Right renal pelvis (tissue), 4 donors: ENCODE data around the gene SORBS1. TPM values are rescaled to one million over a fixed set of nuclear protein-coding genes. Genes with fewer than 3 reads are reported as not detected.

Source experiments
- DNase-seq, 4 donors: peaks; one replicate each; pipeline ENCODE4 v3.0.0-alpha.2; 2013; ENCODE audit warnings: low read depth in 4 of 4, low spot score in 3 of 4, missing footprints in 1 of 4
- polyA plus RNA-seq, 4 donors: library from polyadenylated mRNA; unstranded; fragments of 120-200 nt; gene quantifications; one replicate each; pipeline ENCODE4 v1.2.1, GENCODE V29; 2013; ENCODE audit not compliant: insufficient read length in 4 of 4

The SORBS1 gene
- polyA plus RNA-seq, 4 donors = 26.6 to 32.2 (median 30.3) TPM

DNA sequence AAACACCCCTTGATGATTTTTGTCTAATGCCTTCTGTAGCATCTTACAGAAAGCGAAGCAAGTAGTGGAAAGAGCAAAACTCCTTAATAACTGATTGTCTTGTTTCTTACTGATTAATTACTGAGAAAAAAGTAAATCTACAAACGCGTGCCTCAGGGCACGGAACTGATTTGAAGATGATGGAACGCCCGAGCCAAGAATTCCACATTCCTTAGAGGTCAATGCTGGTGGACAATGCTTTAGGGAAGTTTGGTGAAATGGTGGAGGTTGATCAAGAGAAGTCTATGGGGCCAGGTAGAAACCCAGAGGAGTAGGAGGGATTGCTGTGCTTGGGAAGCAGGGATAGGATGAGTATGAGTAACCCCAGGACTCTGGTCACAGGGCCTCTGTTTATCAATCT lies 5.0 kb upstream of the SORBS1 start:
- no peak for DNase-seq

DNA sequence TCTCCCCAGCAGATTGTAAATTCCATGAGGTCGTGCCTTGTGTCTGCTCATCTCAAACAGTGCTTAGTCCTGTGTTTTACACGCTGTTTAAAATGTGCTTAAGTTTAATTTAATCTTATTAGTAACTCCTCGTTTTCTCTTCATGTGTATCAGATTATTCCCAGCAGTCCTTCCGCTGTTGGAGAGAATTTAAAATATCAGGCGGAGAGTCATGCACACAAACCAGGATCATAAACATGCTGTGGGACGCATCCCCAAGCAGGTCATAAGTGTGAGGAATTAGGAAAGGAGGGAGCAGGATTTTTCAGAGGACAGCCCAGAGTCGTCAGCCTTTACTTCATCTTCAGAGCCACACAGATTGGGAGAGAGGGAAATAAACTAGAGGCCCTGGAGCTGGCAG lies 4.2 kb upstream of the SORBS1 start:
- DNase-seq = no peak

DNA sequence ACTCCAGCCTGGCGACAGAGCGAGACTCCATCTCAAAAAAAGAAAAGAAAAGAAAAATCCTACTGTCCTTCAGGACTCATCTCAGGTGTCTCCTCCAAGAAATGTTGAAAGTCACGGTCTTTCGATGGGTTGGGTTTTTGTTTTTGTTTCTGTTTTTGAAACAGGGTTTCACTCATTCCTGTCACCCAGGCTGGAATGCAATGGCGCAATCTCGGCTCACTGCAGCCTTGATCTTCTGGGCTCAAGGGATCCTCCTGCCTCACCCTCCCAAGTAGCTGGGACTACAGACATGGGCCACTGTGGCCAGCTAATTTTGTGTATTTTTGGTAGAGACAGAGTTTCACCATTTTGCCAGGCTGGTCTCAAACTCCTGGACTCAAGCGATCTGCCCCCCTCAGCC lies 3.1 kb upstream of the SORBS1 start:
- DNase-seq = no peak

DNA sequence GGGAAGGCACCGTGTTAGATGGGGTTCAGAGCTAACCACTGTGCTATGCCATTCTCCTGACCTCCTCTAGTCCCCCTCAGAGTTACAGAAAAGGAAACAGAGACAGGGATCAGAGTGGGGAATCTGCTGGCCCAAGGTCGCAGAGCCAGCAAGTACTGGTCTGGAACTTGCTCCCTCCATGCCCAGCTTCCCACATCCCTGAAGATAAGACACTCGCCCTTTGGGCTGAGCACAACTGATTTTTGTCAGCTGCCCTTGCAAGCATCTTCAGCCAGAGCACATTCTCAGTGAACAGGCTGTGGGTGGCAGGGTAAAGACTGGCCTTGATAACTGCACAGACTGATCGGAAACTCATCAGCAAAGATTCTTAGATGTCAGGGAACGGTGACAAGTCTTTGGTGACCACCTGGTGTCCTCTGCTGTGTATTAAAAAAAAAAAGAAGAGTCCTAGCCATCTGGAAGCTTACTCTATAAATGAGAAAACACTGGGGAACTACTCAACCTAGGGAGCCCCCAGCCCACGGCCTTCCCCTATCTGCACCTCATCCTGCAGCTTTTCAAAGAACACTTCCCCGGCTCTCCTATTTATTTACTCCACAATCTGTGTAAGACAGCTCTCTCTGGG lies 1.3 kb upstream of the SORBS1 start:
- DNase-seq = no peak

DNA sequence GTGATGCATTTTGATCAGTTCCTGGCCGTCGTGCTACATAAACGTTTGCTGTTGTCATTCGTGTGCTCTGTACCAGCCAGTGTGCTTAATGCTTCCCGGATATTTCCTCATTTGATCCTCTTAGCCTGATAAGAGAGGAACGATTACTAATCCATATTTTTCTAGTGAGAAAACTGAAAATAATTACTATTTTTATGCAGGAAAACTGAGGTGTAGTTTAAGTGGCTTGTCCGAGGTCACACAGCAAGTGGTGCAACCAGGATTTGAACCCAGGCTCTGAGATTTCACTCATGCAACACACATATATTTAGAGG lies 650 bp upstream of the SORBS1 start:
- DNase-seq = no peak

DNA sequence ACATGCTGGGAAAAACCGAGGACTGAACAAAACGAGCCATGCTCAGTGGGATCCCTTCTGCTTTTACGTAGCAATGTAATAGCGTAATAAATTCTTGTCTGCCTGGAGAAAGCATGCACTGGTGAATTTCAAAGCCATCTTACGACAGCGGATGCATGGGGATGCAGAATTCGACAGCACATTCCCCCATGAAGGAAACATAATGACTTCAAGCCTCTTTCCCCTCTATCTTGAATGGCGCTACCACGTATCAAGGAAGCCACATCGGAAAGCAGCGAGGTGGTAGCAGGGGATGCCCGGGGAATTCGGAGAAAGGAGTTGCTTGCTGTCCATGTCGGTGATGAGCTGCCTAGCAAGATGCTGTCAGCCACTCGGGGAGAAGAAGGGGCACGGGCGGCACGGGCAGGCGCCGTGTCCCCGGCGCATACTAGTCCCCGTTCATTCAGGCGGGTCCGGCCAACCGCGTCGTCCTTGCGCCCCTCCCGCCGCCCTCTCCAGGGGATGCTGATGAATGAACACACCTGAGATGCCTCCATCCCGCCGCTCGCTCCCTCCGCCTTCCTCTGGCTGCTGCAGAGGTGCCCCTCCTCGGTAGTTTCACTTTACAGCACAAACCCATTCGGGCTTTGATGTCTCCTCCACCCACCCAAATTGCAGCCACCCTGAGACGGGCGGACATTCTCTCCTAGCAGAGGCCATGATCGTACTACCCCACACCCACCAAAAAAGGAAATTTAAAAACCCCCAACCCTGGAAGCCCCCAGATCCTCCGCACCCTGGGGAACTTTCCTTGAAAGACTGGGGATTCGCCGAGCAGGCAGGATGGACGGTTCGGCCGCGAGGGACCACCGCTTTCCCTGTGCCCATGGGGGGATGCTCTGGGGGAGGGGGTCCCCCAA lies 644 bp downstream of the SORBS1 start:
- DNase-seq = peak in 1 of 4 donors; percentile 31

DNA sequence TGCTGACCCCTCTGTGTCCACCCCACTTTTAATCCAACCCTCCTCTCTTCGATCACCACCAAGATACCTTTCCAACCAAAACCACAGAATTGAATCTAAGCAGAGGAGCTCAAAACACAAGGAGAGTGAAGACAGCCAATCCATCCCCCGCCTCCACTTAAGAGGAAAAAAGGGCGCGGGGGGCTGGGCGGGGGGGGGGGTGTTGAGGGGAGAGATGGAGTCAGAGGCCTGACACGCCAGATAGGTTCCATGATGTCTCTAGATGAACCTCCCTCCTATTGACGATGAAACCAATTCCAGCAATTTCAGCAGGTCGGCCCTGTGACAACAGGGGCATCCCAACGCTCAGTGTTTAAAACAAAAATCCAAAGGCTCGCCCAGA lies 1.3 kb downstream of the SORBS1 start:
- no peak for DNase-seq

DNA sequence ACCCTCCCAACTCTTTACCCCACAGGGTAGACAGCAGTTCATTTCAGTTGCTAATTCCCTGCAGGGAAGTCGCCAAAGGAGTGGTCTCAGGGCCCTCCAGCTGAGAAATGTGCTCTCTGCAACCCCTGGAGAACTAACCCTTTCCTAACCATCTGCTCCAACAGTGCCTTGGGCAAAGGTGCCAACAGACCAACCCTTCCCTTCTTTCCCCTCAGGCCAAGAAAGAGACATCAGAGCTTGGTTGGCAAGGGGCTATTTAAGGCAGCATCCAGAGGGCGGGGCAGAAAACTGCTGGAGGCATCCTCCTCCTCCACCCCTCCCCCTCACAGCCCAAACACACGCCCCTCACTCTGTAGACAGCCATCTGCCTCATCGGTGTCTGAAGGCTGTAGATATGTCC lies 1.7 kb downstream of the SORBS1 start:
- DNase-seq = no peak

DNA sequence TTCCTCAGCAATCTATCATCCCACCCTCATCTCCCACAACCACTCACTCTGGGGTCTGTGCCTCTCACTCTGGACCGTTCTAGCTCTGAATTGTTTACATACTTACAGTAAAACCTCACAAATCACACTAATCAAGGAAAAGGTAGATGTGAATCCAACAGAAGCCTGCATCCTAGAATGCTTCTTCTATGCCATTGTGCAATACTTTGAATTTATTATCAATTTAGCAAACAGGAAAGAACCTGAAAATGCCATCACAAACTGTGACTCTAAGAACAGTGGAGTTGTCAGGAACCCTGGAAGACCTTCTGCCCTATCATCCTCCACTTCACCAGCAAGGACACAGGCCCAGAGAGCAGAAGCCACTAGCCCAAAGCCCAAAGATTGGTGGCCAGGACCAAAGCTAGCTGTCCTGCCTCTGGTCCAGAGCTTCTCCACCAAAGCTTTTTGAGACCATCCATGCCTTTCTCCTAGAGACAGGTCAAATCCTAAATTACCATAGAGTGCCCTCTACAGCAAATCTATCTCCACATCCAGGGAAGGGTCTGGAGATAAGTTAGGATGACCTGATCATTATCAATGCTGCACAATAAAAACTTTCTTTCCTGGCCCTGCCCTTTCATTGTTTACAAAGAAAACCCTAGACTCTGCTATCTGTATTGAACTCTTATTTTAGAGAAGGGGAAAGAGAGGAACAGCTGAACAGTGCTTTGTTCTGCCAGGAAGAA lies 2.4 kb downstream of the SORBS1 start:
- no peak for DNase-seq

DNA sequence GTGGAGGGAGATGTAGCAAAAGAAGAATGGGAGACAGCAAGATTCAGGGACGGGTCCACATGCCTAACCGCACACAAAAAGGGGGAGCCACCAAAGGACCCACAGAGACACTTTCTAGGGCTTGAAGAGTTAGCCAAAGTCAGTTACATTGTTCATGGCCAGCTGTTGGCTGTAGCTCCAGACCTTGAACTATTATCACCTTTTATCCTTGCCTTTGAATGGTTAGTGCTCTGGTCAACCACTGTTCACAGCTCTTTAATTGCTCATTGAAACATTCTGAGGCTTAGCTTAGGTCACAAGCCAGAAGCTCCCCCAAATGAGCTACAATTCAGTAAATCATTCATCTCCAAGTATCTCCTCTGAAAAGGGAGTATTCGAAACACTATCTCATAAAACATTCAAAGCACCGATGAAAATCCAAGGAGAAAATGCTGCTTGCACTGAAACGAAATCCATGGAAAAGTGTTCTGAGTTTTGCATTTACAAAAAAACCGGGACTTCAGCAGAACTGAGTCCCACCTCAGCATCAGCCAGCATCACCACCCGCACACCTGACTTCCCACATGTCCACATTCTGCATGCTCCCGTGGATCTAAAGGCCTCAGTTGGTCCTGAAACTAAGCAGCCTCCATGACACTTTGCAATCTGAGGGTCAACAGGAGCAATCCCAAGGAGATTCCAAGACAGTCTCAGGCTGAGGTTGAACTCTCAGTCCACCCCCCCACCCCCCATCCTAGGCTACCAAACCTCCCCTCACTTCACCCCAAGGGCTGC lies 4.0 kb downstream of the SORBS1 start:
- DNase-seq = no peak

DNA sequence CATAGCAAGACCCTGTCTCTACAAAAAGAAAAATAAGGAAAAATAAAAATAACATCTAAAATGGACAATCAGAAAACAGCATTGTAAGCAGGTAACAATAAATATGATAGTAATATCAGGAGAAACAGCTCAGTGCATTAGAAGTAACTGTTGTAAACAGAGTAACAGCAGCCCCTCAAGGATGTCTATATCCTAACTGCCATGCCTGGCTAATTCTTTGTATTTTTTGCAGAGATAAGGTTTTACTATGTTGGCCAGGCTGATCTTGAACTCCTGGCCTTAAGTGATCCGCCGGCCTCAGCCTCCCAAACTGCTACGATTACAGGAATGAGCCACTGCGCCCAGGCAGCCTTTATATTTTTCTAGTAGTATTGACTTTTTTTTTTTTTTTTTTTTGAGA lies 7.5 kb downstream of the SORBS1 start:
- no peak for DNase-seq

DNA sequence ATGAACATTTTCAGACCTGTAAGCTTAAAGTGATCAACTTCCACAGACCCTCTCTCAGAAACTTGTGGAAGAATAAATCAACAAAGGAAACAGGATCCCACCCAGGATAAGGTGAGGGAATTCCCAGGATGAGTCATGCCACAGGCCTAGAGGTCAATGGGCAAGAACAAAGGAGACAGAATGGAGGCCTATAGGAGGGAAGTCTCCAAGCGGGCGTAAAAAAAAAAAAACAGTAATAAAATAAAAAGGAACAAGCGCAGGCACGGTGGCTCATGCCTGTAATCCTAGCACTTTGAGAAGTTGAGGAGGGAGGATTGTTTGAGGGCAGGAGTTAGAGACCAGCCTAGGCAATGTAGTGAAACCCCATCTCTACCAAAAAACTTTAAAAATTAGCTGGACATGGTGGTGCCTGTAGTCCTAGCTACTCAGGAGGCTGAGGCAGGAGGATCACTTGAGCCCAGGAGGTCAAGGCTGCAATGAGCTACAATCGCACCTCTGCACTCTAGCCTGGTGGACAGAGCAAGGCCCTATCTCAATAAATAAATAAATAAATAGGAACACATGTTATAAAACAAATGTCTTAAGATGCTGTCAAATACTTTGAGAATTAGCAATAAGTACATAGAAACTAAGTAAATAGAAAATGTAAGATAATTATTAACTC lies 8.4 kb downstream of the SORBS1 start:
- no peak for DNase-seq

DNA sequence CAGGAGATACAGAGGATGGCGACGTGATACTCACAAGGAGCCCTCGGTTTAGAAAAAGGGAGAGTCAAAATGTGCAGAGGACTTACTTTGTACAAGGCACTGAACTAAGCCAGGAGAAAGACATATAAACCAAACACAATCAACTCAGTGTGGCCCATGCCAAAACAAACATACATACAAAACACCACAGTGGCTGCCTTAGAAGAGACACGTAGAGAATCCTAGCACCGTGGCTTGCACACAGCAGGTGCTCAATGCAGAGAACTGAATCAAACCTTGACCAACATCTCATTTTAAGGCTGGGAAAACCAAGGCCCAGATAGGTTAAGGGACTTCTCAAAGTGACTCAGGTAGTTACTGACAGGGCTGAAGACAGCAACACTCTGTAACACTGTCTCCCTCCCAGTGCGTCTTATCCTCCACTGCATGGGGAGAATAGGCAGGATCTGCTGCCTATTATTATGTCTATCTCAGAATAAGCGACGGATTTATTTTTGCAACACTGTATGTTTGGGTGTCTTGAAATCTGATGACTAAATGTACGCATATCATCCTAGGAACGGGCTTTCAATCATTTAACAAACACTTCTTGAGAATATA lies 11.0 kb downstream of the SORBS1 start:
- DNase-seq = no peak

DNA sequence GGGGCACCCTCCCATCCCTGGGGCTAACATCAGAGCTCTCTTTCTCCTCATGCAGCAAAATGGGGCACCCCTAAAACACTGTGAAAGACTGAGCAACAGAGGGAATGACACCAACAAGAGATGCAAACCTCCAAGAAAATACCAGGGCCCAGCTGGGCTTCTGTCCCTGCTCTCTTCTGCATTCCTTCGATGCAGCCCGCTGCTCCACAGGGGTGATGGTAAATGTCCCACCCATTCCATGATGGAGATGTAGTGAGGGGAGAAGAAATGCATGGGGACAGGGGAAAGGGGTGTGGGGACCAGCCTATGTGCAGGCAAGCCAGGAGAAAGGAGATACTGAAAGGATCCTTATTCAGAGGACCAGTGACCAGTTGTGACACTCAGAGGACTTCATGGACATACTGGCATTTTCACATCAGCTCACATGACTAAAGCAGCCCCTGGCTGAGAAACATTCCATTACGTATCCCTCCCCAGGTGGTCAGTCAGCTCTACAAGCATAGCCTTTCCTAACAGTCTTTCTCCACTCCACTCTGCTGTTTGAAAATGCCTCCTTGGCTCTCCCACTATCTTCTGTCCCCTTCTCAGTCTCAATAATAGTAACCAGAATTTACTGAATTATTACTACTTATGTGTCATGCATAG lies 13.3 kb downstream of the SORBS1 start:
- no peak for DNase-seq

DNA sequence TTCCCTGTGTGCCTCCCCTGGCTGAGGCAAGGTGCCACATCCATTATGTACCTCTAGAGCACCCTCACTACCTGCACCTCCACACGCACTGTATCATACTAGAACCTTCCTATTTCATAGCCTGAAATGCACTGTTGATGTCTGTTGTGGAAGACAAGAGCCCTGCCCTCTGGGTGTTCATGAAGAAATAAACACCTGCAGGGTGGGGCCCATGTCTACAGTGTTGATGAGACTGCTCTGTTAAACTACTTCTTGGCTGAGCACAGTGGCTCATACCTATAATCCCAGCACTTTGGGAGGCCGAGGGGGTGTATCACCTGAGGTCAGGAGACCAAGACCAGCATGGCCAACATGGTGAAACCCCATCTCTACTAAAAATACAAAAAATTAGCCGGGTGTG lies 14.0 kb downstream of the SORBS1 start:
- DNase-seq = no peak

DNA sequence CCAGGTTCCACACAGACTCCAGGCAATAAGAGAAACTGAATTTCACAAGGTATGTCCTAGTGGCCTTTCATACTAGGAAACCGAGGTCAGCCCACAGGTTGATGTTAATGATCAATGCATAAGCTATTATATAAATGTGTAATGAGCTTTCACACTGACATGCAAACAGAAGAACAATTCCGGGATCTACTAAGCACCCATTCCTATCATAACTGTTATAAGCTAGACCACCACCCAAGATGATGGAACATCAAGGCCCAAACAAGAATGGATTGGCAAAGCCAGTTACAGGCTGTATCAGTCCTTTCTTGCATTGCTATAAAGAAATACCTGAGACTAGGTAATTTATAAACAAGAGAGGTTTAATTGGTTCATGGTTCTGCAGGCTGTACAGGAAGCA lies 15.2 kb downstream of the SORBS1 start:
- no peak for DNase-seq

DNA sequence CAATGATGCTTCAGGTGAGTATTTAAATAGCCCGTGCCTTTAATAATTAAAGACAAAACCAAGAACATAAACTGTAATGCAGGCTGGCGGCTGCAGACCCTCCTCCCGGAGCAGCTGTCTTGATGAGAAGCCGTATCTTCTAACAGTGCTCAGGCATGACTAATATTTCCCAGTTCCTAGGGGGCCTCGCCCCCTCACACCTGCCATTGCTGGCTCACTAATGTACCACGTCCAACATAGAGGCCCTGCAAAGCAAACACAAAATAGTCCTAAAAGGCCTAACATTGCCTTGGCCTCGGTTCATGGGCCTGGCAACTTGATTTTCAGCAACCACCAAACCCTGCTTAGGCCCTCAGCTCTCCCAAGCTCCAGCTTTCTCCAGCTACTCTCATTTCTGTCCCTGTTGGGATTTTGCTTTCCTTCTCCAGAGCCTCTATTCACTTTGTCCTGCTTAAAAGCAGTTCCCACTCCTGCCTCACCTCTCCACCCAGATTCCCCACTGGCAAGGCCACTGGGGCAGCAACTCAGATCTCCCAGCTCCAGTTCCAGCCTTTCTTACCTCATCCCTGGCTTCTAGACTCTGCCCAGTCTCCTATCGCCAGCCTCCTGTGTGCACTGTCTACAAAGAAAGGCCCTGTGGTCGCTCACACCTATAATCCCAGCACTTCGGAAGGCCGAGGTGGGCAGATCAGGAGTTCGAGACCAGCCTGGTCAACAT lies 16.2 kb downstream of the SORBS1 start:
- DNase-seq = no peak

DNA sequence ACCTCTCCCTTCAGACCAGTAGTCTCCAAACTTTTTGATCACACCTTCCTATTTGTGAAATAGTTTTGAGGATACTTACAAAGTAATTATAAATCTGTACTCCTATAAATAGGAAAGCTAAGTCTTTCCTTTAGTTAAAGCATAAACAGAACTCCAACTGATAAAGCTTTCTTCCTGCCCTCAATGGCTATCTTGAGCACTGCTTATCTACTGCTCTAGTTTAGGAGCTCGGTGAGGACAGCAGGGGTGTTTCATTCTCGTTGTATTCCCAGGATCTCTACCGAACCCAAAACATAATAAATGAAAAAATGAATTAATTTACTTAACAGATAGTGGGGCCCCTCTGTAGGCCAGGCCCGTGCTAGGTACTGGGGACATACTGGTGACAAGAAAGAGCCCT lies 17.7 kb downstream of the SORBS1 start:
- DNase-seq = no peak

DNA sequence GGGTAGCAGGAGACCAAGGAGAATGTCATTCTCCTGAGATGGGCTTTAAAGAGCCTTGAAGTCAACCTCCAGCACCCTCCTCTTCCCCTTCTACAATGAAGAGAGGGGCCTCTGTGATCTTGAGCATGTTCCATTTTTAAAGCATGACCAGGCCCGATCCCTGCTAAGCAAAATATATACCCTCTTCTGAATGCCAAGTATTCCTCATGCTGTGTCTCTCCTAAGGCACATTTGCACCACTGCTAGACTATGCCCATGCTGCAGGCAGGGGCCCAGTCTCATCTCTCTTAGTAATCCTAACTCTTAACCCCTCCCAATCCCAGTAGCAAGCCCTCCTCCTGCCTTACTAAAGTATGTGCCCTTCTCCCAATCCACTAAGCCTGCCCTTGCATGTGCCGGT lies 18.4 kb downstream of the SORBS1 start:
- no peak for DNase-seq
